Thyroid gland (tissue), 4 donors: ENCODE data around the gene SUMF1.

Experiments used
- CTCF ChIP-seq, 6 experiments: fragments of 200-600 bp in 3 of 6; fragments of 450-650 bp in 3 of 6; sonication (generic) in 3 of 6; IDR thresholded peaks; one replicate each; pipeline ENCODE4 v1.5.1; 2016 to 2019; ENCODE audit warnings: antibody characterized with exemption in 6 of 6, mild to moderate bottlenecking in 2 of 6, inconsistent platforms in 1 of 6, moderate library complexity in 1 of 6
- POLR2A ChIP-seq, 2 donors: fragments of 450-650 bp; IDR thresholded peaks; one replicate each; pipeline ENCODE4 v1.6.1; 2017; ENCODE audit warnings: antibody characterized with exemption in 2 of 2, mild to moderate bottlenecking in 2 of 2, moderate library complexity in 1 of 2

GRCh38 chr3:4355401-4356219, 111.5 kb downstream of the SUMF1 start:
- no peak for TF ChIP-seq CTCF (IDR thresholded peaks at IDR 0.05)
- no peak for TF ChIP-seq POLR2A (IDR thresholded peaks at IDR 0.05)
